ENCODE results near the gene HS3ST4. TPM values are rescaled to one million over a fixed set of nuclear protein-coding genes. Genes with fewer than 3 reads are reported as not detected.

Gene HS3ST4
- total and polyA plus RNA-seq, 2 of the 4 experiments (the other 2 are of a cell fraction), result not detected

GRCh38 chr16:25771216-25771615 lies 79.5 kb downstream of the HS3ST4 start:
- no peak overlapping the region for H3K4ac ChIP-seq (ENCODE audit: low read depth, low read length)
- no peak overlapping the region for H2BK15ac ChIP-seq (ENCODE audit: low read depth, low read length)
- H3K27ac ChIP-seq (ENCODE audit: insufficient read depth, low read length), result no peak overlapping the region
- no CpG with 5 or more reads among the region's 1 CpG for WGBS, 2 experiments (ENCODE audit: extremely low coverage in 2 of 2, insufficient read length in 1 of 2)
- ChIA-PET POLR2A (ENCODE audit: unreplicated experiment) (no interaction called here), CTCF (no interaction called here)
- no peak overlapping the region for H3K4me2 ChIP-seq (ENCODE audit: low read depth, low read length)
- H2BK20ac ChIP-seq (ENCODE audit: low read depth, low read length), result no peak overlapping the region
- H3K56ac ChIP-seq (ENCODE audit: extremely low read depth, insufficient read depth, low read length), result no peak overlapping the region
- no peak overlapping the region for H3K9ac ChIP-seq (ENCODE audit: low read depth, low read length)
- no peaks in the 10 kb centered on the region for H3K79me1 ChIP-seq (ENCODE audit: low read depth in 1 of 2, low read length in 2 of 2)
- ATAC-seq (ENCODE audit: low read depth) (no peak), DNase-seq (no peak)
- no peaks in the 10 kb centered on the region for H3K4me1 ChIP-seq (ENCODE audit: control insufficient read depth, insufficient read depth, low read length)
- no peaks in the 10 kb centered on the region for H3K27me3 ChIP-seq (ENCODE audit: control insufficient read depth, insufficient read depth, low read length)
- H3K9me1 ChIP-seq (ENCODE audit: insufficient read depth, low read length), result no peaks in the 10 kb centered on the region
- H2AFZ ChIP-seq (replicated peaks; ENCODE audit: low read length, poor library complexity), result no peak overlapping the region
- H3K14ac ChIP-seq (replicated peaks; ENCODE audit: low read depth, low read length), result no peak overlapping the region
- no peak overlapping the region for H4K91ac ChIP-seq (ENCODE audit: insufficient read depth, low read depth, low read length)
- no peak overlapping the region for H4K5ac ChIP-seq (ENCODE audit: low read depth, low read length)
- in situ Hi-C loops (cut with MboI; ENCODE audit: low sequenced_read_pairs), result no loop called here
- no peaks in the 10 kb centered on the region for H4K20me1 ChIP-seq (ENCODE audit: insufficient read depth, low read length)
- no peak overlapping the region for H2BK5ac ChIP-seq (ENCODE audit: low read depth, low read length, poor library complexity, severe bottlenecking)
- H3K23ac ChIP-seq (ENCODE audit: low read depth, low read length), result no peak overlapping the region
- dilution Hi-C loops (cut with HindIII; ENCODE audit: low sequenced_read_pairs, unreplicated experiment), result no loop called here
- no TSS peak for BruUV-seq (replicated peaks)
- H3K4me3 ChIP-seq (ENCODE audit: insufficient read depth, low read depth, low read length), result no peak overlapping the region
- no peak overlapping the region for H2BK120ac ChIP-seq (ENCODE audit: low read depth, low read length)
- H4K8ac ChIP-seq (ENCODE audit: low read depth in 2 of 2, low read length in 2 of 2), result no peak overlapping the region
- peaks cover 11% of the 10 kb centered on the region for H3K9me3 ChIP-seq (ENCODE audit: control insufficient read depth, insufficient read depth, low read length)
- H3K36me3 ChIP-seq (ENCODE audit: control insufficient read depth, insufficient read depth, low read length), result no peaks in the 10 kb centered on the region
- no peak overlapping the region for H2AK9ac ChIP-seq (replicated peaks; ENCODE audit: low read depth, low read length, poor library complexity)
- H2AK5ac ChIP-seq (ENCODE audit: low read depth, low read length), result no peak overlapping the region
- intact Hi-C loops (cut with micrococcal nuclease), result no loop called here
- TF ChIP-seq RAD21 (IDR thresholded peaks at IDR 0.05; ENCODE audit: low read length) (no peak), USF2 (IDR thresholded peaks at IDR 0.05; ENCODE audit: low read depth, low read length) (no peak), NFE2L2 (IDR thresholded peaks at IDR 0.05; ENCODE audit: low read depth, low read length) (no peak), RCOR1 (IDR thresholded peaks at IDR 0.05; ENCODE audit: insufficient replicate concordance, low read length) (no peak), CTCF (conservative IDR thresholded peaks at IDR 0.05; ENCODE audit: low read depth, low read length) (no peak), MAZ (IDR thresholded peaks at IDR 0.05; ENCODE audit: borderline replicate concordance, low read depth, low read length) (no peak)
- no peak overlapping the region for H3K18ac ChIP-seq (ENCODE audit: low read depth, low read length)

Data from IMR-90 (cell line).